Breast epithelium (tissue), 4 donors: ENCODE measurements around the gene PPFIA2. TPM values are rescaled to one million over a fixed set of nuclear protein-coding genes. Genes with fewer than 3 reads are reported as not detected.

Experiments
- DNase-seq, 2 donors: peaks; one replicate each; pipeline ENCODE4 v3.0.0-alpha.2; 2019; ENCODE audit warnings: low spot score in 2 of 2
- H3K27ac ChIP-seq, 2 donors: fragments of 200-600 bp; sonication (generic) in 1 of 2; one replicate each; pipeline ENCODE4 v1.5.1; 2016 to 2019; ENCODE audit warnings: mild to moderate bottlenecking in 1 of 2
- H3K27me3 ChIP-seq, 2 donors: fragments of 200-600 bp; sonication (generic) in 1 of 2; one replicate each; pipeline versions ENCODE4 v1.5.1 to v1.6.0; 2017 to 2019; ENCODE audit warnings: control low read depth in 1 of 2, mild to moderate bottlenecking in 1 of 2
- H3K36me3 ChIP-seq: fragments of 200-600 bp; one replicate; pipeline ENCODE4 v1.5.1; 2019
- H3K4me1 ChIP-seq, 2 donors: fragments of 200-600 bp; sonication (generic); one replicate each; pipeline ENCODE4 v1.5.1; 2016 to 2019; ENCODE audit warnings: control low read depth in 1 of 2
- H3K4me3 ChIP-seq, 3 donors: fragments of 200-600 bp; sonication (generic); 1 replicate in 2 of 3; 2 replicates in 1 of 3; pipeline ENCODE4 v1.5.1; 2016 to 2019; ENCODE audit warnings: mild to moderate bottlenecking in 3 of 3, moderate library complexity in 2 of 3
- H3K9me3 ChIP-seq, 2 donors: fragments of 200-600 bp; sonication (generic) in 1 of 2; one replicate each; pipeline ENCODE4 v1.5.1; 2016 to 2019; ENCODE audit warnings: control low read depth in 1 of 2
- CTCF ChIP-seq, 3 donors: fragments of 450-650 bp; IDR thresholded peaks; one replicate each; pipeline ENCODE4 v1.5.1; 2016 to 2017; ENCODE audit warnings: antibody characterized with exemption in 3 of 3, mild to moderate bottlenecking in 3 of 3, moderate library complexity in 3 of 3
- POLR2A ChIP-seq: fragments of 450-650 bp; IDR thresholded peaks from one replicate; pipeline ENCODE4 v1.6.1; 2016; ENCODE audit warnings: antibody characterized with exemption, mild to moderate bottlenecking, moderate library complexity
- POLR2AphosphoS5 ChIP-seq, 3 donors: sonication (generic); formaldehyde crosslinking; IDR thresholded peaks; one replicate each; pipeline ENCODE4 v1.6.1; 2017; ENCODE audit warnings: antibody characterized with exemption in 3 of 3
- intact Hi-C: fragments of 100-400 bp; cut with DNase I; formaldehyde crosslinking; loops from one replicate; pipeline ENCODE4 v1.15.1; 2023; ENCODE audit warnings: low total_unique reads
- total RNA-seq, 3 donors: library from RNA; depleted of rRNA; stranded (reverse); fragments of >200 nt; gene quantifications; one replicate each; pipeline ENCODE4 v1.1.0, GENCODE V29; 2016

PPFIA2 gene
- total RNA-seq, 3 donors from 2014 or later, result 0.44 to 3.8 (median 0.98) TPM

- no peak overlapping the region for H3K27ac ChIP-seq
- H3K4me3 ChIP-seq, result no peak overlapping the region
- DNase-seq, result no peak
- no peaks in the 10 kb centered on the region for H3K9me3 ChIP-seq
- H3K36me3 ChIP-seq, result no peaks in the 10 kb centered on the region
- intact Hi-C loops, result no loop called here
- no peaks in the 10 kb centered on the region for H3K27me3 ChIP-seq
- TF ChIP-seq POLR2AphosphoS5 (IDR thresholded peaks at IDR 0.05) (no peak), CTCF (IDR thresholded peaks at IDR 0.05) (no peak), POLR2A (no peak)
- H3K4me1 ChIP-seq, result no peaks in the 10 kb centered on the region
Observed at GRCh38 chr12:81337886-81338285, 421.3 kb downstream of the PPFIA2 start.

- no peak overlapping the region for H3K27ac ChIP-seq
- intact Hi-C loops, result no loop called here
- no peaks in the 10 kb centered on the region for H3K4me1 ChIP-seq
- TF ChIP-seq POLR2A, result no peak
- TF ChIP-seq CTCF (IDR thresholded peaks at IDR 0.05), result no peak
- no peak for TF ChIP-seq POLR2AphosphoS5 (IDR thresholded peaks at IDR 0.05)
- H3K36me3 ChIP-seq, result no peaks in the 10 kb centered on the region
- H3K9me3 ChIP-seq, result no peaks in the 10 kb centered on the region
- H3K4me3 ChIP-seq, result no peak overlapping the region
- no peak for DNase-seq
- H3K27me3 ChIP-seq, result no peaks in the 10 kb centered on the region
Observed at GRCh38 chr12:81333812-81334211, 425.3 kb downstream of the PPFIA2 start.

- Histone ChIP-seq H3K4me3 (no peak overlapping the region), H3K9me3 (no peaks in the 10 kb centered on the region), H3K27me3 (no peaks in the 10 kb centered on the region), H3K4me1 (no peaks in the 10 kb centered on the region), H3K36me3 (no peaks in the 10 kb centered on the region), H3K27ac (no peak overlapping the region)
- intact Hi-C loops, result no loop called here
- no peak for DNase-seq
- TF ChIP-seq CTCF (IDR thresholded peaks at IDR 0.05) (no peak), POLR2AphosphoS5 (IDR thresholded peaks at IDR 0.05) (no peak), POLR2A (no peak)
Observed at GRCh38 chr12:81332054-81332453, 427.1 kb downstream of the PPFIA2 start.

GRCh38 chr12:81330480-81330879 is 428.7 kb downstream of the PPFIA2 start:
- TF ChIP-seq CTCF (IDR thresholded peaks at IDR 0.05), result no peak
- TF ChIP-seq POLR2A, result no peak
- TF ChIP-seq POLR2AphosphoS5 (IDR thresholded peaks at IDR 0.05), result no peak
- H3K27ac ChIP-seq, result no peak overlapping the region
- H3K36me3 ChIP-seq, result no peaks in the 10 kb centered on the region
- no peaks in the 10 kb centered on the region for H3K4me1 ChIP-seq
- no peaks in the 10 kb centered on the region for H3K27me3 ChIP-seq
- intact Hi-C loops, result no loop called here
- H3K9me3 ChIP-seq, result no peaks in the 10 kb centered on the region
- no peak for DNase-seq
- H3K4me3 ChIP-seq, result no peak overlapping the region

GRCh38 chr12:81329085-81329484 is 430.1 kb downstream of the PPFIA2 start:
- H3K4me1 ChIP-seq, result no peaks in the 10 kb centered on the region
- TF ChIP-seq POLR2A, result no peak
- TF ChIP-seq POLR2AphosphoS5 (IDR thresholded peaks at IDR 0.05), result no peak
- no peak for TF ChIP-seq CTCF (IDR thresholded peaks at IDR 0.05)
- intact Hi-C loops, result no loop called here
- no peaks in the 10 kb centered on the region for H3K27me3 ChIP-seq
- H3K9me3 ChIP-seq, result no peaks in the 10 kb centered on the region
- no peak overlapping the region for H3K4me3 ChIP-seq
- H3K27ac ChIP-seq, result no peak overlapping the region
- DNase-seq, result no peak
- no peaks in the 10 kb centered on the region for H3K36me3 ChIP-seq
